CD14-positive monocyte (primary cell): ENCODE data around the gene EXOC4. TPM values are rescaled to one million over a fixed set of nuclear protein-coding genes. Genes with fewer than 3 reads are reported as not detected.

ENCODE experiments used
- DNase-seq, 3 donors: peaks; one replicate each; pipeline ENCODE4 v3.0.0-alpha.2; 2011 to 2022
- H2AFZ ChIP-seq: 2 replicates; pipeline ENCODE4 v1.6.0; 2012; ENCODE audit warnings: mild to moderate bottlenecking, low read depth, low read length, inconsistent platforms; ENCODE audit not compliant: insufficient read depth, poor library complexity, severe bottlenecking
- H3K27ac ChIP-seq, 2 donors: 1 replicate in 1 of 2; 2 replicates in 1 of 2; pipeline ENCODE4 v1.5.1; 2012 to 2013; ENCODE audit warnings: low read length in 2 of 2, control low read depth in 1 of 2, inconsistent platforms in 1 of 2, low read depth in 1 of 2, mild to moderate bottlenecking in 1 of 2
- H3K27me3 ChIP-seq, 2 donors: one replicate each; pipeline versions ENCODE4 v1.6.0 to v1.6.1; 2011 to 2013; ENCODE audit warnings: low read length in 2 of 2; ENCODE audit not compliant: control insufficient read depth in 2 of 2, insufficient read depth in 2 of 2
- H3K36me3 ChIP-seq, 2 donors: replicated peaks in 1 of 2; 1 replicate in 1 of 2; 2 replicates in 1 of 2; pipeline versions ENCODE4 v1.5.1 to v1.6.1; 2012 to 2013; ENCODE audit warnings: low read length in 2 of 2, control low read depth in 1 of 2, inconsistent platforms in 1 of 2, mild to moderate bottlenecking in 1 of 2; ENCODE audit not compliant: insufficient read depth in 2 of 2, control insufficient read depth in 1 of 2
- H3K4me1 ChIP-seq, 2 donors: 1 replicate in 1 of 2; 2 replicates in 1 of 2; pipeline versions ENCODE4 v1.5.1 to v1.6.1; 2012 to 2013; ENCODE audit warnings: low read length in 2 of 2, control low read depth in 1 of 2, inconsistent platforms in 1 of 2, mild to moderate bottlenecking in 1 of 2, moderate library complexity in 1 of 2; ENCODE audit not compliant: insufficient read depth in 2 of 2, control insufficient read depth in 1 of 2
- H3K4me2 ChIP-seq: replicated peaks from 2 replicates; pipeline ENCODE3; 2012; ENCODE audit warnings: low read length, moderate library complexity, mild to moderate bottlenecking; ENCODE audit not compliant: poor library complexity, severe bottlenecking; ENCODE audit errors: extremely low read depth
- H3K4me3 ChIP-seq, 3 experiments: fragments of 200-600 bp in 1 of 3; sonication (generic) in 1 of 3; replicated peaks in 1 of 3; 1 replicate in 2 of 3; 2 replicates in 1 of 3; pipeline ENCODE4 v1.5.1; 2011 to 2013; ENCODE audit warnings: low read length in 3 of 3, mild to moderate bottlenecking in 3 of 3, control low read depth in 2 of 3, low read depth in 2 of 3, inconsistent platforms in 1 of 3, moderate library complexity in 1 of 3
- H3K79me2 ChIP-seq: 2 replicates; pipeline ENCODE4 v1.6.0; 2012; ENCODE audit warnings: mild to moderate bottlenecking, control low read depth, inconsistent platforms, low read length, moderate library complexity; ENCODE audit not compliant: insufficient read depth
- H3K9ac ChIP-seq: 2 replicates; pipeline ENCODE4 v1.6.0; 2017; ENCODE audit warnings: low read length, mild to moderate bottlenecking; ENCODE audit not compliant: insufficient read depth, poor library complexity, severe bottlenecking
- H3K9me3 ChIP-seq, 2 donors: replicated peaks in 1 of 2; 1 replicate in 1 of 2; 2 replicates in 1 of 2; pipeline versions ENCODE4 v1.5.1 to v1.6.1; 2012 to 2013; ENCODE audit warnings: low read length in 2 of 2, control low read depth in 1 of 2; ENCODE audit not compliant: control insufficient read depth in 1 of 2, insufficient read depth in 1 of 2
- H4K20me1 ChIP-seq: 2 replicates; pipeline ENCODE4 v1.6.0; 2012; ENCODE audit warnings: mild to moderate bottlenecking, low read length, control low read depth, moderate library complexity; ENCODE audit not compliant: insufficient read depth
- H3K27ac Mint-ChIP-seq, 7 donors: one replicate each; pipeline ENCODE4 v1.8.0; 2020; ENCODE audit warnings: mild to moderate bottlenecking in 7 of 7, mixed read lengths in 7 of 7, moderate library complexity in 6 of 7, inconsistent platforms in 2 of 7
- H3K27me3 Mint-ChIP-seq, 3 donors: one replicate each; pipeline ENCODE4 v1.8.0; 2021 to 2022; ENCODE audit warnings: low read depth in 3 of 3, mild to moderate bottlenecking in 3 of 3, mixed read lengths in 3 of 3, moderate library complexity in 3 of 3, inconsistent platforms in 1 of 3
- H3K36me3 Mint-ChIP-seq, 2 donors: one replicate each; pipeline ENCODE4 v1.8.0; 2020; ENCODE audit warnings: mixed read lengths in 2 of 2, inconsistent platforms in 1 of 2, mild to moderate bottlenecking in 1 of 2
- H3K4me1 Mint-ChIP-seq: one replicate; pipeline ENCODE4 v1.8.0; 2020; ENCODE audit warnings: mild to moderate bottlenecking, mixed read lengths
- H3K4me3 Mint-ChIP-seq, 2 donors: one replicate each; pipeline ENCODE4 v1.8.0; 2020; ENCODE audit warnings: mild to moderate bottlenecking in 2 of 2, mixed read lengths in 2 of 2, moderate library complexity in 1 of 2
- H3K9me3 Mint-ChIP-seq, 7 donors: one replicate each; pipeline ENCODE4 v1.8.0; 2020 to 2022; ENCODE audit warnings: mixed read lengths in 7 of 7, mild to moderate bottlenecking in 6 of 7, moderate library complexity in 6 of 7, inconsistent platforms in 2 of 7
- CTCF ChIP-seq: fragments of 200-600 bp; IDR thresholded peaks from one replicate; pipeline ENCODE4 v1.8.0; 2022; ENCODE audit warnings: antibody characterized with exemption, mild to moderate bottlenecking
- WGBS: methylation state at CpG from one replicate; pipeline ENCODE4 v1.1.5; 2013; ENCODE audit warnings: missing lambda C conversion rate; ENCODE audit not compliant: insufficient coverage; 5-methylcytosine and 5-hydroxymethylcytosine counted together
- intact Hi-C, 2 donors: fragments of 100-400 bp; cut with micrococcal nuclease; formaldehyde crosslinking; loops; one replicate each; pipeline versions ENCODE4 v1.15.0 to v1.15.1; 2023
- polyA plus RNA-seq, 3 donors: library from polyadenylated mRNA; depleted of rRNA in 1 of 3; unstranded in 2 of 3; stranded (reverse) in 1 of 3; fragments of 300-500 nt in 2 of 3; fragments of >200 nt in 1 of 3; fragmentation: Illumina TruSeq in 2 of 3; gene quantifications; 1 replicate in 2 of 3; 2 replicates in 1 of 3; pipeline ENCODE4 v1.2.3, GENCODE V29; 2012 to 2021

The EXOC4 gene
- polyA plus RNA-seq, 3 donors = 20.6 to 22.3 (median 22.3) TPM

- Mint-ChIP-seq H3K4me1 (no peaks in the 10 kb centered on the region), H3K4me3 (no peak overlapping the region), H3K36me3 (no peaks in the 10 kb centered on the region), H3K27me3 (peaks cover 0 to 8% (median 2%) of the 10 kb centered on the region in 3 donors), H3K9me3 (no peaks in the 10 kb centered on the region), H3K27ac (no peak overlapping the region)
- DNase-seq = no peak
- H3K27ac ChIP-seq = no peak overlapping the region
- no peak overlapping the region for H3K4me2 ChIP-seq
- H4K20me1 ChIP-seq = no peaks in the 10 kb centered on the region
- no peaks in the 10 kb centered on the region for H3K79me2 ChIP-seq
- H3K4me1 ChIP-seq = no peaks in the 10 kb centered on the region
- WGBS = 98% methylated on average over 6 of the region's 9 CpGs
- no peaks in the 10 kb centered on the region for H3K36me3 ChIP-seq
- H3K9ac ChIP-seq = no peak overlapping the region
- H3K27me3 ChIP-seq = no peaks in the 10 kb centered on the region
- TF ChIP-seq CTCF = no peak
- intact Hi-C loops = no loop called here
- no peak overlapping the region for H3K4me3 ChIP-seq
- H2AFZ ChIP-seq = no peak overlapping the region
- H3K9me3 ChIP-seq = no peaks in the 10 kb centered on the region
Observed at GRCh38 chr7:133233142-133233541, 19.7 kb upstream of the EXOC4 start.

GRCh38 chr7:133234961-133235875 is 17.7 kb upstream of the EXOC4 start:
- Histone ChIP-seq H2AFZ (no peak overlapping the region), H3K4me1 (no peaks in the 10 kb centered on the region), H3K27ac (no peak overlapping the region), H4K20me1 (no peaks in the 10 kb centered on the region), H3K9me3 (no peaks in the 10 kb centered on the region), H3K27me3 (no peaks in the 10 kb centered on the region), H3K36me3 (no peaks in the 10 kb centered on the region), H3K4me3 (no peak overlapping the region), H3K79me2 (no peaks in the 10 kb centered on the region), H3K4me2 (no peak overlapping the region), H3K9ac (no peak overlapping the region)
- Mint-ChIP-seq H3K4me1 (no peaks in the 10 kb centered on the region), H3K27me3 (peaks cover 0 to 9% (median 5%) of the 10 kb centered on the region in 3 donors), H3K9me3 (no peaks in the 10 kb centered on the region), H3K36me3 (no peaks in the 10 kb centered on the region), H3K4me3 (no peak overlapping the region), H3K27ac (no peak overlapping the region)
- WGBS = 100% methylated on average over 1 of the region's 4 CpGs
- DNase-seq = no peak
- no peak for TF ChIP-seq CTCF
- intact Hi-C loops = no loop called here
